ENCODE data around the gene GTF2I. TPM values are rescaled to one million over a fixed set of nuclear protein-coding genes. Genes with fewer than 3 reads are reported as not detected.
"Not testable (repeated sequence)": the region's sequence is repeated elsewhere in the genome, so short reads cannot be mapped to it uniquely, and the experiment has no call there.

Gene GTF2I
- total and polyA plus RNA-seq, 2 donors (not counting 1 experiment from before 2014, with no cell fraction given) = 79.3 to 105 TPM

DNA sequence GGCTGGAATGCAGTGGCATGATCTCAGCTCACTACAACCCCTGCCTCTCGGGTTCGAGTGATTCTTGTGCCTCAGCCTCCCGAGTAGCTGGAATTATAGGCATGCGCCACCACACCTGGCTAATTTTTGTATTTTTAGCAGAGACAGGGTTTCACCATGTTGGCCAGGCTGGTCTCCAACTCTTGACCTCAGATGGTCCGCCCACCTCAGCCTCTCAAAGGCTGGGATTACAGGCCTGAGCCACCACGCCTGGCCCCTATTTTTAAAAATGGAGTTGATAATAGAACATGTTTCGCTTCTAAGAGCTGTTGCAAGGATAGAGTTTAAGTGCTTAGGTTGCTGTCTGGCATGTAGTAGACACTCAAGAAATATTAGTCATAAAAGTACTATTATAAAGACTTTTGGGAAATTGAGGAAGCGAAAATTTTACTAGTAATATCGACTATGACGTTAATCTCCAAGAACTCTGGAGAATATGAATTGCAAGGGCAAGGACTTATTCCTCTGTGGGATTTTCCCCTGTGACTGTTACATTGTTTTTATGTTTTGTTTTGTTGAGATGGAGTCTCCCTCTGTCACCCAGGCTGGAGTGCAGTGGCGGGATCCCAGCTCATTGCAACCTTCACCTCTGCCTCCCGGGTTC lies 7.9 kb downstream of the GTF2I start:
- H3K79me2 ChIP-seq (ENCODE audit: control insufficient read depth, insufficient read depth, low read length) = peaks cover 90% of the 10 kb centered on the region
- no peaks in the 10 kb centered on the region for H3K27me3 ChIP-seq (ENCODE audit: control insufficient read depth, insufficient read depth, low read length)
- no peak overlapping the region for H2AFZ ChIP-seq (ENCODE audit: low read length)
- H3K9me3 ChIP-seq (ENCODE audit: control insufficient read depth, insufficient read depth, low read depth, low read length) = no peaks in the 10 kb centered on the region
- no peak overlapping the region for H3K4me2 ChIP-seq (ENCODE audit: extremely low read depth, insufficient read depth, low read length)
- H3K36me3 ChIP-seq (ENCODE audit: control insufficient read depth, insufficient read depth, low read length) = no peaks in the 10 kb centered on the region
- H3K9ac ChIP-seq (ENCODE audit: insufficient read depth, low read length) = no peak overlapping the region
- H3K4me3 ChIP-seq (replicated peaks in 1 of 4; ENCODE audit: control extremely low read depth in 1 of 4, insufficient read depth in 1 of 4, low read depth in 3 of 4, low read length in 4 of 4) = no peak overlapping the region
- peaks cover 6% of the 10 kb centered on the region for H4K20me1 ChIP-seq (ENCODE audit: control insufficient read depth, extremely low read depth, insufficient read depth, low read length)
- H3K27ac ChIP-seq (ENCODE audit: insufficient read depth, low read length) = no peak overlapping the region
- peaks cover 17% of the 10 kb centered on the region for H3K4me1 ChIP-seq (ENCODE audit: control insufficient read depth, extremely low read depth, insufficient read depth, low read length)
- DNase-seq (ENCODE audit: low read depth in 2 of 2) = no peak
- TF ChIP-seq, protein P1, sequence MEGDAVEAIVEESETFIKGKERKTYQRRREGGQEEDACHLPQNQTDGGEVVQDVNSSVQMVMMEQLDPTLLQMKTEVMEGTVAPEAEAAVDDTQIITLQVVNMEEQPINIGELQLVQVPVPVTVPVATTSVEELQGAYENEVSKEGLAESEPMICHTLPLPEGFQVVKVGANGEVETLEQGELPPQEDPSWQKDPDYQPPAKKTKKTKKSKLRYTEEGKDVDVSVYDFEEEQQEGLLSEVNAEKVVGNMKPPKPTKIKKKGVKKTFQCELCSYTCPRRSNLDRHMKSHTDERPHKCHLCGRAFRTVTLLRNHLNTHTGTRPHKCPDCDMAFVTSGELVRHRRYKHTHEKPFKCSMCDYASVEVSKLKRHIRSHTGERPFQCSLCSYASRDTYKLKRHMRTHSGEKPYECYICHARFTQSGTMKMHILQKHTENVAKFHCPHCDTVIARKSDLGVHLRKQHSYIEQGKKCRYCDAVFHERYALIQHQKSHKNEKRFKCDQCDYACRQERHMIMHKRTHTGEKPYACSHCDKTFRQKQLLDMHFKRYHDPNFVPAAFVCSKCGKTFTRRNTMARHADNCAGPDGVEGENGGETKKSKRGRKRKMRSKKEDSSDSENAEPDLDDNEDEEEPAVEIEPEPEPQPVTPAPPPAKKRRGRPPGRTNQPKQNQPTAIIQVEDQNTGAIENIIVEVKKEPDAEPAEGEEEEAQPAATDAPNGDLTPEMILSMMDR (conservative IDR thresholded peaks at IDR 0.05 in 1 of 2, IDR thresholded peaks at IDR 0.05 in 1 of 2; ENCODE audit: low read depth in 1 of 2, low read length in 2 of 2) = no peak
- no peak for TF ChIP-seq EZH2 (IDR thresholded peaks at IDR 0.05; ENCODE audit: low read length, missing control alignments)

GRCh38 chr7:74667013-74667412 lies 9.5 kb downstream of the GTF2I start:
- not testable (repeated sequence) for H3K4me2 ChIP-seq (ENCODE audit: extremely low read depth, insufficient read depth, low read length); H3K27ac ChIP-seq (ENCODE audit: insufficient read depth, low read length); H3K36me3 ChIP-seq (ENCODE audit: control insufficient read depth, insufficient read depth, low read length); H3K9me3 ChIP-seq (ENCODE audit: control insufficient read depth, insufficient read depth, low read depth, low read length); H2AFZ ChIP-seq (ENCODE audit: low read length); H3K4me3 ChIP-seq (replicated peaks in 1 of 4; ENCODE audit: control extremely low read depth in 1 of 4, insufficient read depth in 1 of 4, low read depth in 3 of 4, low read length in 4 of 4); H3K4me1 ChIP-seq (ENCODE audit: control insufficient read depth, extremely low read depth, insufficient read depth, low read length); H3K27me3 ChIP-seq (ENCODE audit: control insufficient read depth, insufficient read depth, low read length); H3K9ac ChIP-seq (ENCODE audit: insufficient read depth, low read length); DNase-seq (ENCODE audit: low read depth in 2 of 2); H4K20me1 ChIP-seq (ENCODE audit: control insufficient read depth, extremely low read depth, insufficient read depth, low read length)
- peaks cover 86% of the 10 kb centered on the region for H3K79me2 ChIP-seq (ENCODE audit: control insufficient read depth, insufficient read depth, low read length)

- not testable (repeated sequence) for H3K9me3 ChIP-seq (ENCODE audit: control insufficient read depth, insufficient read depth, low read depth, low read length); DNase-seq (ENCODE audit: low read depth in 2 of 2); H3K27ac ChIP-seq (ENCODE audit: insufficient read depth, low read length); H3K27me3 ChIP-seq (ENCODE audit: control insufficient read depth, insufficient read depth, low read length); H3K4me3 ChIP-seq (replicated peaks in 1 of 4; ENCODE audit: control extremely low read depth in 1 of 4, insufficient read depth in 1 of 4, low read depth in 3 of 4, low read length in 4 of 4); H3K4me1 ChIP-seq (ENCODE audit: control insufficient read depth, extremely low read depth, insufficient read depth, low read length); H3K4me2 ChIP-seq (ENCODE audit: extremely low read depth, insufficient read depth, low read length); H3K36me3 ChIP-seq (ENCODE audit: control insufficient read depth, insufficient read depth, low read length); H3K9ac ChIP-seq (ENCODE audit: insufficient read depth, low read length); H4K20me1 ChIP-seq (ENCODE audit: control insufficient read depth, extremely low read depth, insufficient read depth, low read length); H2AFZ ChIP-seq (ENCODE audit: low read length)
- peaks cover 86% of the 10 kb centered on the region for H3K79me2 ChIP-seq (ENCODE audit: control insufficient read depth, insufficient read depth, low read length)
These were observed 10.0 kb downstream of the GTF2I start for GRCh38 chr7:74667520-74667919.

- Histone ChIP-seq H3K4me3 (replicated peaks in 1 of 4; ENCODE audit: control extremely low read depth in 1 of 4, insufficient read depth in 1 of 4, low read depth in 3 of 4, low read length in 4 of 4) (no peak overlapping the region), H3K27me3 (ENCODE audit: control insufficient read depth, insufficient read depth, low read length) (no peaks in the 10 kb centered on the region), H3K9me3 (ENCODE audit: control insufficient read depth, insufficient read depth, low read depth, low read length) (no peaks in the 10 kb centered on the region), H3K36me3 (ENCODE audit: control insufficient read depth, insufficient read depth, low read length) (no peaks in the 10 kb centered on the region), H2AFZ (ENCODE audit: low read length) (no peak overlapping the region), H3K4me1 (ENCODE audit: control insufficient read depth, extremely low read depth, insufficient read depth, low read length) (no peaks in the 10 kb centered on the region), H3K4me2 (ENCODE audit: extremely low read depth, insufficient read depth, low read length) (no peak overlapping the region), H3K9ac (ENCODE audit: insufficient read depth, low read length) (no peak overlapping the region), H3K79me2 (ENCODE audit: control insufficient read depth, insufficient read depth, low read length) (peaks cover 74% of the 10 kb centered on the region), H3K27ac (ENCODE audit: insufficient read depth, low read length) (no peak overlapping the region), H4K20me1 (ENCODE audit: control insufficient read depth, extremely low read depth, insufficient read depth, low read length) (peaks cover 2% of the 10 kb centered on the region)
- TF ChIP-seq, protein P1 (conservative IDR thresholded peaks at IDR 0.05 in 1 of 2, IDR thresholded peaks at IDR 0.05 in 1 of 2; ENCODE audit: low read depth in 1 of 2, low read length in 2 of 2) = no peak
- TF ChIP-seq EZH2 (IDR thresholded peaks at IDR 0.05; ENCODE audit: low read length, missing control alignments) = no peak
- DNase-seq (ENCODE audit: low read depth in 2 of 2) = no peak
These were observed 14.1 kb downstream of the GTF2I start for GRCh38 chr7:74671602-74672001.

Data from fibroblast of lung (primary cell).